HCT116 (cell line): ENCODE results near the gene ZBTB20. TPM values are rescaled to one million over a fixed set of nuclear protein-coding genes. Genes with fewer than 3 reads are reported as not detected.

Source experiments
- ATAC-seq: fragments of 200-7000 bp; cut with Tn5 transposase; 2 replicates; pipeline ENCODE4 v1.9.1; 2020; ENCODE audit warnings: mild to moderate bottlenecking, moderate library complexity
- BruUV-seq: library from RNA; stranded (reverse); fragments of 400-500 nt; replicated peaks from 2 replicates; lab custom pipeline; 2021; lab: Mats Ljungman, UMichigan
- CTCF ChIA-PET: fragments of 300-600 bp; sonication (Branson Sonifier 250); formaldehyde crosslinking; loops from one replicate; lab custom pipeline; 2021; ENCODE audit warnings: antibody characterized with exemption; lab: Charles Lee
- POLR2A ChIA-PET: fragments of 300-600, 350-600 bp; sonication (Branson Sonifier 250); formaldehyde crosslinking; loops from one replicate; lab custom pipeline; 2021; ENCODE audit warnings: antibody characterized with exemption; lab: Charles Lee
- RAD21 ChIA-PET, 2 experiments: fragments of 300-600 bp; sonication (Branson Sonifier 250); formaldehyde crosslinking; loops; one replicate each; lab custom pipeline; 2023; ENCODE audit warnings: low total read pairs in 2 of 2; ENCODE audit not compliant: uncharacterized antibody in 2 of 2, unreplicated experiment in 2 of 2, low non-redundant PET in 1 of 2; lab: Charles Lee
- DNase-seq: peaks from one replicate; pipeline ENCODE4 v3.0.0-alpha.2; 2010; ENCODE audit warnings: low read depth, low spot score
- H2AFZ ChIP-seq: fragments of 200-600 bp; shearing (Covaris generic), sonication (generic); 2 replicates; pipeline ENCODE4 v1.6.1; 2017; ENCODE audit warnings: low read depth, mixed run types, mixed read lengths, antibody characterized with exemption, low read length; ENCODE audit not compliant: poor library complexity, severe bottlenecking
- H3K27ac ChIP-seq: 2 replicates; pipeline ENCODE4 v1.5.1; 2012; ENCODE audit warnings: low read depth, low read length
- H3K27me3 ChIP-seq: fragments of 200-600 bp; sonication (generic); 2 replicates; pipeline ENCODE4 v1.6.1; 2016; ENCODE audit warnings: mixed run types, low read length, mixed read lengths; ENCODE audit not compliant: insufficient read depth
- H3K36me3 ChIP-seq, 2 experiments: fragments of 200-500 bp in 1 of 2; fragments of 200-600 bp in 1 of 2; sonication (Bioruptor generic) in 1 of 2; sonication (generic) in 1 of 2; 2 replicates each; pipeline versions ENCODE4 v1.5.1 to v1.6.1; 2014 to 2016; ENCODE audit warnings: low read length in 2 of 2, inconsistent platforms in 1 of 2, mixed read lengths in 1 of 2, mixed run types in 1 of 2; ENCODE audit not compliant: insufficient read depth in 2 of 2, control insufficient read depth in 1 of 2
- H3K4me1 ChIP-seq, 2 experiments: fragments of 200-600 bp in 1 of 2; sonication (generic) in 1 of 2; 2 replicates each; pipeline versions ENCODE4 v1.5.1 to v1.6.1; 2012 to 2017; ENCODE audit warnings: low read length in 2 of 2, inconsistent platforms in 1 of 2, mild to moderate bottlenecking in 1 of 2, mixed read lengths in 1 of 2, mixed run types in 1 of 2, moderate library complexity in 1 of 2; ENCODE audit not compliant: insufficient read depth in 2 of 2, control insufficient read depth in 1 of 2
- H3K4me2 ChIP-seq: fragments of 200-600 bp; sonication (generic); 2 replicates; pipeline ENCODE4 v1.6.1; 2017; ENCODE audit warnings: mixed run types, low read length, mixed read lengths
- H3K4me3 ChIP-seq, 2 experiments: fragments of 200-600 bp in 1 of 2; sonication (generic) in 1 of 2; replicated peaks in 1 of 2; 2 replicates each; pipeline ENCODE4 v1.5.1; 2011 to 2016; ENCODE audit warnings: low read length in 2 of 2, control low read depth in 1 of 2, low read depth in 1 of 2, mild to moderate bottlenecking in 1 of 2, mixed read lengths in 1 of 2, mixed run types in 1 of 2
- H3K79me2 ChIP-seq: fragments of 200-600 bp; sonication (generic); 2 replicates; pipeline ENCODE4 v1.6.1; 2017; ENCODE audit warnings: mild to moderate bottlenecking, mixed run types, low read length, moderate library complexity, mixed read lengths; ENCODE audit not compliant: insufficient read depth
- H3K9ac ChIP-seq: fragments of 200-600 bp; sonication (generic); 2 replicates; pipeline ENCODE4 v1.6.1; 2016; ENCODE audit warnings: low read length, mixed read lengths
- H3K9me2 ChIP-seq: fragments of 200-600 bp; sonication (generic), shearing (Covaris generic); 2 replicates; pipeline ENCODE4 v1.6.1; 2017; ENCODE audit warnings: mixed run types, mild to moderate bottlenecking, moderate library complexity; ENCODE audit not compliant: insufficient read depth
- H3K9me3 ChIP-seq, 2 experiments: fragments of 200-500 bp in 1 of 2; fragments of 200-600 bp in 1 of 2; sonication (Bioruptor generic) in 1 of 2; sonication (generic) in 1 of 2; 2 replicates each; pipeline ENCODE4 v1.6.1; 2014 to 2017; ENCODE audit warnings: low read length in 2 of 2, mixed read lengths in 2 of 2, inconsistent platforms in 1 of 2, low read depth in 1 of 2, mild to moderate bottlenecking in 1 of 2, mixed run types in 1 of 2, moderate library complexity in 1 of 2; ENCODE audit not compliant: control insufficient read depth in 1 of 2, insufficient read depth in 1 of 2
- H4K20me1 ChIP-seq: fragments of 200-600 bp; sonication (generic), shearing (Covaris generic); 2 replicates; pipeline ENCODE4 v1.6.1; 2017; ENCODE audit warnings: mixed run types, mild to moderate bottlenecking, moderate library complexity; ENCODE audit not compliant: insufficient read depth
- CEBPB ChIP-seq: IDR thresholded peaks from 2 replicates; pipeline ENCODE4 v1.6.1; 2012; ENCODE audit warnings: low read depth
- ELF1 ChIP-seq: IDR thresholded peaks from 2 replicates; pipeline ENCODE4 v1.6.1; 2012; ENCODE audit warnings: low read depth, borderline replicate concordance
- EZH2 ChIP-seq: fragments of 200-600 bp; sonication (generic); IDR thresholded peaks from 2 replicates; pipeline ENCODE4 v1.6.1; 2017; ENCODE audit warnings: antibody characterized with exemption, mixed run types
- EZH2phosphoT487 ChIP-seq: fragments of 200-600 bp; IDR thresholded peaks from 2 replicates; pipeline ENCODE4 v1.6.1; 2018; ENCODE audit warnings: antibody characterized with exemption, borderline replicate concordance
- FOSL1 ChIP-seq: IDR thresholded peaks from 2 replicates; pipeline ENCODE4 v1.6.1; 2012; ENCODE audit warnings: low read depth
- JUND ChIP-seq: IDR thresholded peaks from 2 replicates; pipeline ENCODE4 v1.6.1; 2012
- POLR2AphosphoS5 ChIP-seq: IDR thresholded peaks from 2 replicates; pipeline ENCODE4 v1.6.1; 2011; ENCODE audit warnings: mild to moderate bottlenecking, low read depth, low read length, moderate library complexity
- RAD21 ChIP-seq: IDR thresholded peaks from 2 replicates; pipeline ENCODE4 v1.6.1; 2012; ENCODE audit warnings: low read depth, mild to moderate bottlenecking
- SIN3A ChIP-seq: IDR thresholded peaks from 2 replicates; pipeline ENCODE4 v1.6.1; 2012; ENCODE audit warnings: low read depth
- SP1 ChIP-seq: IDR thresholded peaks from 2 replicates; pipeline ENCODE4 v1.6.1; 2012; ENCODE audit warnings: low read depth
- SRF ChIP-seq: IDR thresholded peaks from 2 replicates; pipeline ENCODE4 v1.6.1; 2012; ENCODE audit warnings: low read depth
- TCF7L2 ChIP-seq: IDR thresholded peaks from 2 replicates; pipeline ENCODE4 v1.7.0; 2011; ENCODE audit warnings: borderline replicate concordance, inconsistent platforms; ENCODE audit not compliant: insufficient read depth, insufficient read length; ENCODE audit errors: extremely low read depth
- YY1 ChIP-seq: IDR thresholded peaks from 2 replicates; pipeline ENCODE4 v1.6.1; 2011; ENCODE audit warnings: low read length, low read depth, moderate library complexity, mild to moderate bottlenecking; ENCODE audit not compliant: insufficient replicate concordance; ENCODE audit errors: extremely low read depth
- ZFX ChIP-seq: fragments of 450-650 bp; IDR thresholded peaks from 2 replicates; pipeline ENCODE4 v1.6.1; 2017
- ZNF274 ChIP-seq: fragments of 200-500 bp; sonication (Bioruptor generic); IDR thresholded peaks from 2 replicates; pipeline ENCODE4 v1.6.1; 2014; ENCODE audit warnings: mild to moderate bottlenecking, low read depth, low read length, inconsistent platforms
- intact Hi-C: fragments of 100-400 bp; cut with micrococcal nuclease; formaldehyde crosslinking; loops from 2 replicates; pipeline ENCODE4 v1.10.0; 2022
- total RNA-seq: library from RNA; stranded (reverse); gene quantifications from one replicate; pipeline ENCODE4 v1.2.1, GENCODE V29; 2021; ENCODE audit not compliant: unreplicated experiment
- TF ChIP-seq, protein P1 (sequence below), 3 experiments: fragments of 200-600 bp in 1 of 3; sonication (generic) in 1 of 3; IDR thresholded peaks in 2 of 3; conservative IDR thresholded peaks in 1 of 3; 2 replicates each; pipeline ENCODE4 v1.5.1; 2012 to 2017; ENCODE audit warnings: low read depth in 2 of 3, low read length in 2 of 3, antibody characterized with exemption in 1 of 3, borderline replicate concordance in 1 of 3, control low read depth in 1 of 3, mild to moderate bottlenecking in 1 of 3, mixed read lengths in 1 of 3, mixed run types in 1 of 3, moderate library complexity in 1 of 3; ENCODE audit not compliant: insufficient read depth in 1 of 3
- TF ChIP-seq, protein P2 (sequence below): IDR thresholded peaks from 2 replicates; pipeline ENCODE4 v1.6.1; 2011; ENCODE audit warnings: mild to moderate bottlenecking, low read length, moderate library complexity; ENCODE audit not compliant: insufficient replicate concordance; ENCODE audit errors: extremely low read depth
- TF ChIP-seq, protein P3 (sequence below): IDR thresholded peaks from 2 replicates; pipeline ENCODE4 v1.6.1; 2012

The ZBTB20 gene
- total RNA-seq, 1 experiment from 2014 or later: 42.1 TPM

DNA sequence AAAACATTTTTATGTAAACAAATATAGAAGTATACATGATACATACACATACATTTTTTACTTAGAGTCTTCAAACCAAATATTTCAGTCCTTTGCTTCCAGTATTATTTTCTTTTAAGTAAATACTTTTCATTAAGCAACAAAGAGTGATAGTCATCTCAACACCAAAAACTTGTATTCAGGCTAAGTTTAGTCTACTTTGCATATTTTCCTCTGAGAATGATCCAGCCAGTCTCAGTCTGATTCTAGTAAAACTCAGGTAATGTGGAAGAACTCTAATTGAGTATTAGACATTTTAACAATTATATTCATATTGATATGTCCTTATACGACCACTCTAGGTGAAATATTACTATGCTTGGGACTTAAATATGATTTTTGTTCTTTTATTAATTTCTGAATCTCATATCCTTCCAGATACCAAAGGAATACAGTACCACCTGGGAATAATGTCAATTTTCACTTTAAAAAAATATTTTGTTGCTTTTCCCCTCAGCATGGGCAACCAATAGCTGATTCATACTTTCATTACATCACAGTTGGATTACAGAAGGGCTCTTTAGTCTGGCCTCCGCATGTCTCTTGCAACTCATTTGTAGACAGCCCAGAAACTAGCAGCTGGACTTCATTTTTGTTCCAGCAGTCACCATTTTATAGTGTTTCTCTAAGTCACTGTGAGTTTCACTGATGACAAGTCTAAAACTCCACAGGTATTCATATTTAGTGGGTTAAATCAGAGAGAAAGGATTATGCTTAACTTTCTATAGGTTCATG, 390.4 kb downstream of the ZBTB20 start:
- ChIA-PET POLR2A (interaction anchor here (1.3 kb wide), 1 partner anchor 11 kb away, joined by 3 read pairs; no protein-coding TSS in a partner anchor), CTCF (no interaction called here), RAD21 (no interaction called here)
- Histone ChIP-seq H3K79me2 (peaks cover 26% of the 10 kb centered on the region), H3K27me3 (no peaks in the 10 kb centered on the region), H3K9ac (peak overlapping the region; percentile 74), H3K4me2 (peak overlapping the region; percentile 74), H3K4me3 (peak overlapping the region; percentile 25 to 62), H3K36me3 (no peaks in the 10 kb centered on the region), H3K9me3 (no peaks in the 10 kb centered on the region), H2AFZ (no peak overlapping the region), H3K9me2 (no peaks in the 10 kb centered on the region), H3K27ac (peak overlapping the region; percentile 83; the same call in 1 of the 2 replicates), H4K20me1 (no peaks in the 10 kb centered on the region), H3K4me1 (peaks cover 52 to 76% of the 10 kb centered on the region in 2 experiments)
- ATAC-seq: peak; percentile 60
- intact Hi-C loops: loop anchor here (5.0 kb wide), 1 partner anchor 104 kb away; no protein-coding TSS in a partner anchor
- BruUV-seq: no TSS peak
- DNase-seq: peak; percentile 61
- TF ChIP-seq FOSL1 (peak; percentile 57), ELF1 (no peak), RAD21 (peak; percentile 23), SIN3A (peak; percentile 44; the same call in 1 of the 2 replicates), ZFX (no peak), EZH2phosphoT487 (no peak), TCF7L2 (no peak), SRF (no peak), ZNF274 (no peak), JUND (peak; percentile 43; the same call in 1 of the 2 replicates), EZH2 (no peak), POLR2AphosphoS5 (peak; percentile 77), YY1 (peak; percentile 55), CEBPB (peak; percentile 72; the same call in 1 of the 2 replicates), SP1 (peak; percentile 36; the same call in 1 of the 2 replicates)
- TF ChIP-seq, protein P1, sequence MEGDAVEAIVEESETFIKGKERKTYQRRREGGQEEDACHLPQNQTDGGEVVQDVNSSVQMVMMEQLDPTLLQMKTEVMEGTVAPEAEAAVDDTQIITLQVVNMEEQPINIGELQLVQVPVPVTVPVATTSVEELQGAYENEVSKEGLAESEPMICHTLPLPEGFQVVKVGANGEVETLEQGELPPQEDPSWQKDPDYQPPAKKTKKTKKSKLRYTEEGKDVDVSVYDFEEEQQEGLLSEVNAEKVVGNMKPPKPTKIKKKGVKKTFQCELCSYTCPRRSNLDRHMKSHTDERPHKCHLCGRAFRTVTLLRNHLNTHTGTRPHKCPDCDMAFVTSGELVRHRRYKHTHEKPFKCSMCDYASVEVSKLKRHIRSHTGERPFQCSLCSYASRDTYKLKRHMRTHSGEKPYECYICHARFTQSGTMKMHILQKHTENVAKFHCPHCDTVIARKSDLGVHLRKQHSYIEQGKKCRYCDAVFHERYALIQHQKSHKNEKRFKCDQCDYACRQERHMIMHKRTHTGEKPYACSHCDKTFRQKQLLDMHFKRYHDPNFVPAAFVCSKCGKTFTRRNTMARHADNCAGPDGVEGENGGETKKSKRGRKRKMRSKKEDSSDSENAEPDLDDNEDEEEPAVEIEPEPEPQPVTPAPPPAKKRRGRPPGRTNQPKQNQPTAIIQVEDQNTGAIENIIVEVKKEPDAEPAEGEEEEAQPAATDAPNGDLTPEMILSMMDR (IDR thresholded peaks at IDR 0.05 in 2 of 3, conservative IDR thresholded peaks at IDR 0.05 in 1 of 3; ENCODE audit: borderline replicate concordance in 1 of 3, insufficient read depth in 1 of 3, low read depth in 2 of 3, low read length in 2 of 3): no peak
- TF ChIP-seq, protein P2, sequence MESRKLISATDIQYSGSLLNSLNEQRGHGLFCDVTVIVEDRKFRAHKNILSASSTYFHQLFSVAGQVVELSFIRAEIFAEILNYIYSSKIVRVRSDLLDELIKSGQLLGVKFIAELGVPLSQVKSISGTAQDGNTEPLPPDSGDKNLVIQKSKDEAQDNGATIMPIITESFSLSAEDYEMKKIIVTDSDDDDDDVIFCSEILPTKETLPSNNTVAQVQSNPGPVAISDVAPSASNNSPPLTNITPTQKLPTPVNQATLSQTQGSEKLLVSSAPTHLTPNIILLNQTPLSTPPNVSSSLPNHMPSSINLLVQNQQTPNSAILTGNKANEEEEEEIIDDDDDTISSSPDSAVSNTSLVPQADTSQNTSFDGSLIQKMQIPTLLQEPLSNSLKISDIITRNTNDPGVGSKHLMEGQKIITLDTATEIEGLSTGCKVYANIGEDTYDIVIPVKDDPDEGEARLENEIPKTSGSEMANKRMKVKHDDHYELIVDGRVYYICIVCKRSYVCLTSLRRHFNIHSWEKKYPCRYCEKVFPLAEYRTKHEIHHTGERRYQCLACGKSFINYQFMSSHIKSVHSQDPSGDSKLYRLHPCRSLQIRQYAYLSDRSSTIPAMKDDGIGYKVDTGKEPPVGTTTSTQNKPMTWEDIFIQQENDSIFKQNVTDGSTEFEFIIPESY: no peak
- TF ChIP-seq, protein P3, sequence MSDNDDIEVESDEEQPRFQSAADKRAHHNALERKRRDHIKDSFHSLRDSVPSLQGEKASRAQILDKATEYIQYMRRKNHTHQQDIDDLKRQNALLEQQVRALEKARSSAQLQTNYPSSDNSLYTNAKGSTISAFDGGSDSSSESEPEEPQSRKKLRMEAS: peak; percentile 35; the same call in 1 of the 2 replicates
